Spleen (tissue), 7 donors: ENCODE results near the gene USP6NL.

ENCODE experiments used
- CTCF ChIP-seq, 11 experiments: fragments of 200-600 bp in 7 of 11; fragments of 450-650 bp in 4 of 11; sonication (generic) in 4 of 11; IDR thresholded peaks in 8 of 11; conservative IDR thresholded peaks in 3 of 11; 1 replicate in 7 of 11; 2 replicates in 4 of 11; pipeline versions ENCODE4 v1.4.0 to v1.8.0; 2016 to 2021; ENCODE audit warnings: antibody characterized with exemption in 11 of 11, inconsistent platforms in 4 of 11, mild to moderate bottlenecking in 1 of 11
- POLR2AphosphoS5 ChIP-seq, 3 donors: sonication (generic); formaldehyde crosslinking; IDR thresholded peaks; one replicate each; pipeline ENCODE4 v1.5.1; 2017; ENCODE audit warnings: antibody characterized with exemption in 3 of 3
- donor health status: DM: no; HTN: no; CAD: no; lungs with moderate emphysema.
- donor health status: DM: no; HTN: no; CAD: no.
- donor health status: DM: no; HTN: no; CAD: no.

GRCh38 chr10:11610826-11611247 lies 613 bp downstream of the USP6NL start:
- TF ChIP-seq CTCF (IDR thresholded peaks at IDR 0.05 in 8 of 11, conservative IDR thresholded peaks at IDR 0.05 in 3 of 11) = no peak
- TF ChIP-seq POLR2AphosphoS5 (IDR thresholded peaks at IDR 0.05) = no peak
